ENCODE data around the gene SPECC1L.

SPECC1L gene

GRCh38 chr22:24409707-24410106 is 139.1 kb downstream of the SPECC1L start:
- Histone ChIP-seq H4K20me1 (ENCODE audit: low read depth, low read length) (no peaks in the 10 kb centered on the region), H3K79me2 (ENCODE audit: insufficient read depth, low read length) (no peaks in the 10 kb centered on the region), H3K9me3 (ENCODE audit: insufficient read depth, low read length) (no peaks in the 10 kb centered on the region), H3K27me3 (ENCODE audit: low read length) (no peaks in the 10 kb centered on the region), H3K9me2 (replicated peaks; ENCODE audit: insufficient read depth, low read length) (no peaks in the 10 kb centered on the region), H2AFZ (ENCODE audit: low read depth, low read length, severe bottlenecking) (no peak overlapping the region), H3K4me3 (ENCODE audit: insufficient read depth, low read length, poor library complexity, severe bottlenecking) (no peak overlapping the region), H3K27ac (ENCODE audit: low read depth, low read length) (no peak overlapping the region), H3F3A (ENCODE audit: insufficient read depth) (no peaks in the 10 kb centered on the region), H3K9ac (ENCODE audit: low read length) (no peak overlapping the region), H3K4me2 (ENCODE audit: low read depth, low read length, poor library complexity, severe bottlenecking) (no peak overlapping the region), H3K36me3 (ENCODE audit: low read length) (no peaks in the 10 kb centered on the region)
- TF ChIP-seq, protein P1, sequence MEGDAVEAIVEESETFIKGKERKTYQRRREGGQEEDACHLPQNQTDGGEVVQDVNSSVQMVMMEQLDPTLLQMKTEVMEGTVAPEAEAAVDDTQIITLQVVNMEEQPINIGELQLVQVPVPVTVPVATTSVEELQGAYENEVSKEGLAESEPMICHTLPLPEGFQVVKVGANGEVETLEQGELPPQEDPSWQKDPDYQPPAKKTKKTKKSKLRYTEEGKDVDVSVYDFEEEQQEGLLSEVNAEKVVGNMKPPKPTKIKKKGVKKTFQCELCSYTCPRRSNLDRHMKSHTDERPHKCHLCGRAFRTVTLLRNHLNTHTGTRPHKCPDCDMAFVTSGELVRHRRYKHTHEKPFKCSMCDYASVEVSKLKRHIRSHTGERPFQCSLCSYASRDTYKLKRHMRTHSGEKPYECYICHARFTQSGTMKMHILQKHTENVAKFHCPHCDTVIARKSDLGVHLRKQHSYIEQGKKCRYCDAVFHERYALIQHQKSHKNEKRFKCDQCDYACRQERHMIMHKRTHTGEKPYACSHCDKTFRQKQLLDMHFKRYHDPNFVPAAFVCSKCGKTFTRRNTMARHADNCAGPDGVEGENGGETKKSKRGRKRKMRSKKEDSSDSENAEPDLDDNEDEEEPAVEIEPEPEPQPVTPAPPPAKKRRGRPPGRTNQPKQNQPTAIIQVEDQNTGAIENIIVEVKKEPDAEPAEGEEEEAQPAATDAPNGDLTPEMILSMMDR (IDR thresholded peaks at IDR 0.05; ENCODE audit: insufficient read depth, low read length, poor library complexity, severe bottlenecking) = no peak

- H3K9me2 ChIP-seq (replicated peaks; ENCODE audit: insufficient read depth, low read length) = no peaks in the 10 kb centered on the region
- H4K20me1 ChIP-seq (ENCODE audit: low read depth, low read length) = no peaks in the 10 kb centered on the region
- no peaks in the 10 kb centered on the region for H3K27me3 ChIP-seq (ENCODE audit: low read length)
- H3K36me3 ChIP-seq (ENCODE audit: low read length) = no peaks in the 10 kb centered on the region
- no peak for TF ChIP-seq EZH2phosphoT487 (conservative IDR thresholded peaks at IDR 0.05; ENCODE audit: low read length)
- TF ChIP-seq, protein P1 (IDR thresholded peaks at IDR 0.05; ENCODE audit: insufficient read depth, low read length, poor library complexity, severe bottlenecking) = no peak
- no peak overlapping the region for H3K4me3 ChIP-seq (ENCODE audit: insufficient read depth, low read length, poor library complexity, severe bottlenecking)
- no peaks in the 10 kb centered on the region for H3F3A ChIP-seq (ENCODE audit: insufficient read depth)
- H3K9me3 ChIP-seq (ENCODE audit: insufficient read depth, low read length) = no peaks in the 10 kb centered on the region
- H2AFZ ChIP-seq (ENCODE audit: low read depth, low read length, severe bottlenecking) = no peak overlapping the region
- no peak overlapping the region for H3K9ac ChIP-seq (ENCODE audit: low read length)
- no peaks in the 10 kb centered on the region for H3K79me2 ChIP-seq (ENCODE audit: insufficient read depth, low read length)
- H3K4me2 ChIP-seq (ENCODE audit: low read depth, low read length, poor library complexity, severe bottlenecking) = no peak overlapping the region
- H3K27ac ChIP-seq (ENCODE audit: low read depth, low read length) = no peak overlapping the region
Measured at GRCh38 chr22:24410110-24410856, 139.7 kb downstream of the SPECC1L start.

DNA sequence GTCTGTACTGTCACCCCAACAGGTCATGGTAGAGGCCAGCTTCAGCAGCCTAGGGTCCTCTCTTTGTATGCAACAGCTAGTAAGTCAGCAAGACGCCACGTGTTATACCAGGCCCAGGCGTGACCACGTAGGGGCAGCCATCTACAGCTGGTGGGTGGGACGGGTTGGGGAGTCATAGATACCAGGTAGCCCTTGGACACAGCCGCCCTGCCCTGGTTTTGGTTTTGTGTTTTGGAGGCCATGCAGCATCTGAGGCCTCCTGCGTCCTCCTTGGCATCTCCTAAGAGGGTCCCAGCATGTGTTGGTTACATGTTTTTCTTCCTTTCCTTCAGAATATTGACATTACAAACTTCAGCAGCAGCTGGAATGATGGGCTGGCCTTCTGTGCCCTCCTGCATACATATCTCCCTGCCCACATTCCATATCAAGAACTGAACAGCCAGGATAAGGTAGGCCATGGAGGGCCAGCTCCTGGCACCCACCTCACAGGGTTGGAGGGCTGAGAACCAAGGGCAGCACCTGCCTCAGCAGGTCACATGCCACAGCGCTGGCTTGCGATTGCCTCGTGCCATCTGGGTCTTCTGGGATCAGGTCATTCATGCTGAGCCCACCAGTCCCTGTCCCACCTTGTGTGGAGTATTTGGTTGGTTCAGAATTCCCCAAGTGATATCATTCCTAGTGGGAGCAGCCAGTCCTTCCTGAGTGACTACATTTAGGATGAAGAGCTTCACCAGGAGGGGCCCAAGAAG is 140.8 kb downstream of the SPECC1L start:
- Histone ChIP-seq H3K9me2 (replicated peaks; ENCODE audit: insufficient read depth, low read length) (no peaks in the 10 kb centered on the region), H3K79me2 (ENCODE audit: insufficient read depth, low read length) (no peaks in the 10 kb centered on the region), H3K4me2 (ENCODE audit: low read depth, low read length, poor library complexity, severe bottlenecking) (no peak overlapping the region), H3K36me3 (ENCODE audit: low read length) (no peaks in the 10 kb centered on the region), H3K27ac (ENCODE audit: low read depth, low read length) (no peak overlapping the region), H3K27me3 (ENCODE audit: low read length) (no peaks in the 10 kb centered on the region), H3F3A (ENCODE audit: insufficient read depth) (no peaks in the 10 kb centered on the region), H3K4me3 (ENCODE audit: insufficient read depth, low read length, poor library complexity, severe bottlenecking) (no peak overlapping the region), H2AFZ (ENCODE audit: low read depth, low read length, severe bottlenecking) (no peak overlapping the region), H3K9ac (ENCODE audit: low read length) (no peak overlapping the region), H4K20me1 (ENCODE audit: low read depth, low read length) (no peaks in the 10 kb centered on the region), H3K9me3 (ENCODE audit: insufficient read depth, low read length) (no peaks in the 10 kb centered on the region)
- TF ChIP-seq, protein P1 (IDR thresholded peaks at IDR 0.05; ENCODE audit: insufficient read depth, low read length, poor library complexity, severe bottlenecking) = no peak
- TF ChIP-seq EZH2phosphoT487 (conservative IDR thresholded peaks at IDR 0.05; ENCODE audit: low read length) = no peak

All from SU-DHL-6 (cell line).